GM12873 (cell line): ENCODE measurements around the gene LYPLA2.

Experiments used
- CTCF ChIP-seq: IDR thresholded peaks from 2 replicates; pipeline ENCODE4 v1.5.1; 2012; ENCODE audit warnings: low read depth, mild to moderate bottlenecking, moderate library complexity, low read length, control low read depth; ENCODE audit not compliant: insufficient read depth; ENCODE audit errors: missing control alignments

Gene LYPLA2

GRCh38 chr1:23816906-23817305 lies 26.0 kb downstream of the LYPLA2 start:
- no peak for TF ChIP-seq CTCF

- no peak for TF ChIP-seq CTCF
Measured at GRCh38 chr1:23817633-23818032, 26.7 kb downstream of the LYPLA2 start.

GRCh38 chr1:23823767-23824166 lies 32.8 kb downstream of the LYPLA2 start:
- no peak for TF ChIP-seq CTCF

GRCh38 chr1:23824711-23825075 lies 33.7 kb downstream of the LYPLA2 start:
- TF ChIP-seq CTCF, result no peak

- no peak for TF ChIP-seq CTCF
Measured at GRCh38 chr1:23825076-23825761, 34.3 kb downstream of the LYPLA2 start, which contains the start of gene HMGCL. Gene HMGCL, minus strand, starts transcription at chr1:23825429. Its CDS starts 14 bp downstream, at chr1:23825415.

- no peak for TF ChIP-seq CTCF
Measured at GRCh38 chr1:23825762-23826522, 35.0 kb downstream of the LYPLA2 start.

- no peak for TF ChIP-seq CTCF
Measured at GRCh38 chr1:23827717-23828116, 36.8 kb downstream of the LYPLA2 start.
